ENCODE results near the gene SLC30A9.

SLC30A9 gene

GRCh38 chr4:41990365-41991111, at the start of gene SLC30A9:
SLC30A9 (plus strand) TSS chr4:41990530; CDS start chr4:41990652, 122 bp downstream.
- DNase-seq, result peak; percentile 96

DNA sequence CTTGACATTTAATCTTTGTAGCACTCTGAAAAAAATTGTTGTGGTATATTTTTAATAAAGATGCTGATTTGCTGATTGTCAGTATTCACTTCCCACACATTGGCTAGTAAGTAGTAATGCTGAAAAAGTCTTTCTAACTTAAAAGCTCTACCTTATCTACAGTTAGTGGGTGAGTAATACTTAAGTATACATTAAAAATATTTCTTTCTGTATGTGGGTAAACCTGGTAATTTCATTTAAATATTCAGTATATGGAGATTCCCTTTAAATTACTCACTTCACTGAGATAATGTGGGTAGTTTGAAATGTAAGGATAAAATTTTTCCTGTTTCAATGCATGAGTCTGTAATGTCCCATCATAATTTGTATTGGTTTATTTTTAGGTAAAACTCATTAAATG, 49.5 kb upstream of the SLC30A9 start:
- no peak for DNase-seq

- no peak for DNase-seq
These were observed 46.8 kb upstream of the SLC30A9 start for GRCh38 chr4:41943506-41943905.

- no peak for DNase-seq
These were observed 46.2 kb upstream of the SLC30A9 start for GRCh38 chr4:41944089-41944488.

DNA sequence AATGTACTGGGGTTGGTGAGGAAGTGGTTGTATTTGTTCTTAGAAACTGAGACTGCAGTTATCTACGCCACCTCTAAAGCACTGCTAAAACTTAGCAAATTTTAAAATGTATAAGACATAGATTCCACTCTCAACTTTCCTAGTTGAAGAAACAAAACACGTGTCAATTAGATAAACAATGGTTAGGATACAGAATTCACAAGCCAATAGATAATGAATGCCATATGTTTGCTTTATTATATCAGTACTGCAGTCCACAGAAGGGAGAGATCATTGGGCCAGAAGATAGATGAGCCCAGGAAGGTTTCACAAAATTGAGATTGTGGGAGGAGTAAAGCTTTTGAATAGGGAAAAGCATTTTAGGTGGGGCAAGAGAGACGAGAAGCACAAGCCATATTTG, 40.8 kb upstream of the SLC30A9 start:
- DNase-seq, result no peak

DNA sequence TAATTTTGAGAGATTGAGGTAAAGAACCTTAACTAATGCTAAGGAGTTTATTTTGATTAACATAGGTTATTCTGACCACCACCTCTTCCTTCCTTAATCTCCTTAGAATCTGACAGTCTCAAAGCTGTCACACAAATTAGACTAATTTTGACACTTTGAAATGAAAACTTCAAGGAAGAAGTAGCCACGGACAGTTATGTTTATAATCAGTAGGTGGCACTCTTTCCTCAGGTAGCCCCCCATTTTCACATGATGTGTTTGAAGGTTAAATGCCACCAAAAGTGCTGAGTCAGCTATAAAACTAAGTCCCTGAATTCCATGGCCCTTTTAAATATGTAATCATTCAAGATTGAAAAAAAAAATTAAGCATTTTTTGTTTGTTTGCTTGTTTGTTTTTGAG, 32.7 kb upstream of the SLC30A9 start:
- peak; percentile 11 for DNase-seq

DNA sequence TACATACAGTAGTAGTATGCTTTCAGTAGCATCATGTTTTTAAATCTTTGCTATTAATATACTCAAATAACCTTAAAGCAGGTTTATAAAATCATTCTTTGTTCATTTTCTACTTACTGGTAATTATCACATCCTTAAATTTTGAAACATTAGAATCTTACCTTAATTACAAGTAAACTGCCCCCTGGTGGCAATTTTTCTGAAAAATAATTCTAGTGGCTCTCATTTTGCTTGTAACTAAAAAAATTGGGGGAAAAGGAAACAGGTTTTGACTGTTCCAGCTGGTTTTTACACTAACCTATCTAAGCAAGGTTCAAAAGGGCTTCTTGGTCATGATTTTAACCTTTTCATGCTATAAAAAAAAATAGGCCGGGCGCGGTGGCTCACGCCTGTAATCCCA, 27.2 kb upstream of the SLC30A9 start:
- DNase-seq, result peak; percentile 34

- DNase-seq, result no peak
These were observed 25.9 kb upstream of the SLC30A9 start for GRCh38 chr4:41964401-41964800.

- DNase-seq, result no peak
These were observed 22.9 kb upstream of the SLC30A9 start for GRCh38 chr4:41967392-41967791.

DNA sequence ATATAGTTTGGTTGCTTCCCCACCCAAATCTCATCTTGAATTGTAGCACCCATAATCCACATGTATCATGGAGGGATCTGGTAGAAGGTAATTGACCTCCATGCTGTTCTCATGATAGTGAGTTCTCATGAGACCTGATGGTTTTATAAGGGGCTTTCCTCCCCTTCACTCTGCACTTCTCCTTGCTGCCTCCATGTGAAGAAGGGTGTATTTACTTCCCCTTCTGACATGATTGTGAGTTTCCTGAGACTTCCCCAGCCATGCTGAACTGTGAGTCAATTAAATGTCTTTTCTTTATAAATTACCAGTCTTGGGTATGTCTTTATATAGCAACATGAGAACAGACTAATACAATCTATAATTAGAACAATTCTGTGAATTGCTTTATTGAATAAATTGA, 20.7 kb upstream of the SLC30A9 start:
- DNase-seq, result peak; percentile 40

GRCh38 chr4:41975341-41975740, 15.0 kb upstream of the SLC30A9 start:
- DNase-seq, result no peak

GRCh38 chr4:41976775-41977516, 13.4 kb upstream of the SLC30A9 start:
- DNase-seq, result no peak

- peak; percentile 41 for DNase-seq
These were observed 12.6 kb upstream of the SLC30A9 start for GRCh38 chr4:41977709-41978108.

- no peak for DNase-seq
These were observed 8.9 kb upstream of the SLC30A9 start, which contains the start of gene DCAF4L1 for GRCh38 chr4:41981456-41981855. DCAF4L1 (plus strand) TSS chr4:41981756; CDS start chr4:41981793, 37 bp downstream.

DNA sequence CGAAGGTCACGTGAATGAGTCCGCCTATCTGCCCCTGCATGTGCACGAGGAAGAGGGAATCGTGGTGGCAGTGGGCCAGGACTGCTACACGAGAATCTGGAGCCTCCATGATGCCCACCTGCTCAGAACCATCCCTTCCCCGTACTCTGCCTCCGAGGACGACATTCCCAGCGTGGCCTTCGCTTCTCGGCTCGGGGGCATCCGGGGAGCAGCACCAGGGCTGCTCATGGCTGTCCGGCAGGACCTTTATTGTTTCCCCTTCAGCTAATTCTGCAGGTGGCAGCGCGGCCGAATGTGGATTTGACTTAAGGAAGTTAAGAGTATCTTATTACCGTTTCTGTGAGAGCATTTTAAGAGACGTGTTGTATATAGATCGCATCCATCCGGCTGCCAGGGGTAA, 7.6 kb upstream of the SLC30A9 start:
- DNase-seq, result no peak

GRCh38 chr4:41985151-41985550, 5.2 kb upstream of the SLC30A9 start:
- DNase-seq, result no peak

- no peak for DNase-seq
These were observed 351 bp upstream of the SLC30A9 start for GRCh38 chr4:41989994-41990364.

DNA sequence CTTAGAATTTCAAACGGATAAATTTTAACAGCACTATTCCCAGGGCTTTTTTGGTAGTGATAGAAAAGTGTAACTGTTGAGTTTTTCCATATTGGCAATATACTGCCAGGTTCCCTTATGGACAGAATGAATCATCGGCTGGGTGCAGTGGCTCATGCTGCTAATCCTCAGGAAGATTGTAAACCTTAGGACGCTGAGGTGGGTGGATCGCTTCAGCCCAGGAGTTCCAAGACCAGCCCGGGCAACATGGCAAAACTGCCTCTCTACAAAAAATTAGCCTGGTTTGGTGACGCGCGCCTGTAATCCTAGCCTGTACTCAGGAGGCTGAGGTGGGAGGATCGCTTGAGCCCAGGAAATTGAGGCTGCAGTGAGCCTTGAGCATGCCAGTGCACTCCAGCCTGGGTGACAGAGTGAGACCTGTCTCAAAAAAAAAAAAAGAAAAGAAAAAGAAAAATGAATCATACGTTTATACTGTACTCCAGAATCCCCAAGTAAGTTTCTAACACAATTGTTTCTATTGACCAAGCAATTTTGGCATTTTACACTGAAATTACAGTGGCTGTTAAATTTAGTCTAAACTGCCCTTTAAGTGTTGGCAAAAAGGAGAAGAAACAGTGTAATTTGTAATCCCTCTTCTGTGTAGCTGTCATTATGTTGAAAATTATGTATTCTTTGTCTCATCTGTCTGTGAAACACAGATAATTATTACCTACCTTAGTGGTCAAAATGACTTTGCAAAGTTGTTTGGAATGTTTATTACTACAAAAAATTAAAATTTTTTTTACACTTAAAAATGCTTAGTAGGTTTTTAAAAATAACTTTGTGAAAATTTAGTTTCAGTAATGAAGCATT, 1.8 kb downstream of the SLC30A9 start:
- no peak for DNase-seq

DNA sequence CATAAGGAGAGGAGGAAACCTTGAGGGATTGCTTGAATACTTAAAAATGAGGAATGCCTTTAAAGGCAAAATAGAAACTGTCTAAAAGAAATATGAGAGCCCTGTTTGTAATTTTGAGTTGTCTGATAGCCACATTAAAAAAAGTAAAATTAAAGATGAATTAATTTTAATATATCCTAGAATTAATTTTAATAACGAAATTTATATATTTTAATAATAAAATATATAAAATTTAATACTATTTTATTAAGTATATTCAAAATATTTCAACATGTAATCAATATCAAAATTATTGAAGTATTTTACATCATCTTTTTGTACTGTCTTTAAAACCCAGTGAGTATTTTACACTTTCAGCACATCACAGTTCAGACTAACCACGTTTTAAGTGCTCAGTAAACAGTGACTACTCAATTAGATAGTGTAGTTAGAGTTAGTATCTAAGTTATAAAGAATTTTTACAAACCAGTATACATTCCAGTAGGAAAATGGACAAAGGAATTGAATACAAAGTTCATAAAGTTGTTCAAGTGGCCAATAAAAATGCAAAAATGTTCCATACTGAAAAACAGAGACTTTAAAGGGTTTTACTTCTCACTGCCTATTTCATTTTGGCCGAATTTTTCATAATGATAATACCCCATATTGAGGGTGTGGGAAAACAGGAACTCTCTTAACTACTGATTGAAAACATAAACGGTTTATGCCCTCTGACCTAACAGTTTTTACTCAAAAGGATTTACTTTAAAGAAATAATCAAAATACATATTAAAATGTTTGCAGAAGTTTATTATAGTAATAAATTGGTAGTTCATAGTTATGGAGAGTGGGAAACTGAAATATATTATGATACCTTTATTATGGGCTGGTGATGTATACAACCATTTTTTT, 2.9 kb downstream of the SLC30A9 start:
- DNase-seq, result no peak

GRCh38 chr4:41994461-41994985, 4.2 kb downstream of the SLC30A9 start:
- DNase-seq, result no peak

GRCh38 chr4:41998019-41998418, 7.7 kb downstream of the SLC30A9 start:
- no peak for DNase-seq

- no peak for DNase-seq
These were observed 9.0 kb downstream of the SLC30A9 start for GRCh38 chr4:41999321-41999720.
